ENCODE results near the gene EXTL1. TPM values are rescaled to one million over a fixed set of nuclear protein-coding genes. Genes with fewer than 3 reads are reported as not detected.

EXTL1 gene
- total RNA-seq, 1 experiment from 2014 or later = 0.15 TPM

DNA sequence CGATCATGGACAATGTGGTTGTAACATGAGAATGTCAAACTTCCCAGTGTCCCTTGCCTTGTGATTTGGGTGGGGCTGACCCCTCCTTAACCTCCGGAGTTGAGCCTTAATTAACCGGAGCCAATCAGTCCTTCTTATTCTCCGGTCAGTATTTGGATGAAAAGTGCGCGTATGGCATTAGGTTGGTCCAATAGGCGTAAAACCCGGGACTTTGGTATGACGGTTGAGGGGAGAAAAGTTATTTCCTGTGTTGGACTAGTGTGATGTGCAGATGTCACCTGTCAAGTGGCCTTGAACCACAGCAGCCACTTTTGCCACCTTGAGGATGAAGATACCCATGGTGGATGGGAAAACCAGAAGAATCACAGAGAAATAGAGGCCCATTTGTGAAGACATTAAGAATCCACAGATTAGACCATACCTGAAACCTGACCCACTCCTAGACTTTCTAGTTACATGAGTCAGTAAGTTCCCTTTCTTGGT, 28.8 kb upstream of the EXTL1 start:
- ChIA-PET POLR2A (no interaction called here), RAD21 (ENCODE audit: low non-redundant PET in 1 of 2, low total read pairs in 2 of 2, uncharacterized antibody in 2 of 2, unreplicated experiment in 2 of 2) (no interaction called here), CTCF (no interaction called here)
- ATAC-seq (no peak), DNase-seq (ENCODE audit: low read depth, low spot score) (no peak)
- Histone ChIP-seq H3K27me3 (ENCODE audit: insufficient read depth, low read length) (no peaks in the 10 kb centered on the region), H4K20me1 (ENCODE audit: insufficient read depth) (no peaks in the 10 kb centered on the region), H3K36me3 (ENCODE audit: control insufficient read depth in 1 of 2, insufficient read depth in 2 of 2, low read length in 2 of 2) (peaks cover 0 to 2% of the 10 kb centered on the region in 2 experiments; a peak in 1 of 4 replicates), H3K9me3 (ENCODE audit: control insufficient read depth in 1 of 2, insufficient read depth in 1 of 2, low read depth in 1 of 2, low read length in 2 of 2) (no peaks in the 10 kb centered on the region), H3K9ac (ENCODE audit: low read length) (no peak overlapping the region), H3K79me2 (ENCODE audit: insufficient read depth, low read length) (peaks cover 9% of the 10 kb centered on the region; the same call in 1 of the 2 replicates), H3K27ac (ENCODE audit: low read depth, low read length) (no peak overlapping the region), H3K9me2 (ENCODE audit: insufficient read depth) (no peaks in the 10 kb centered on the region), H3K4me2 (ENCODE audit: low read length) (peak overlapping the region; percentile 38; the same call in 1 of the 2 replicates), H3K4me1 (ENCODE audit: control insufficient read depth in 1 of 2, insufficient read depth in 2 of 2, low read length in 2 of 2) (peaks cover 4 to 21% of the 10 kb centered on the region in 2 experiments; a peak in 3 of 4 replicates), H3K4me3 (replicated peaks in 1 of 2; ENCODE audit: low read depth in 1 of 2, low read length in 2 of 2) (no peak overlapping the region), H2AFZ (ENCODE audit: low read depth, low read length, poor library complexity, severe bottlenecking) (no peak overlapping the region)
- no TSS peak for BruUV-seq (replicated peaks)
- no peak for TF ChIP-seq SP1 (IDR thresholded peaks at IDR 0.05; ENCODE audit: low read depth)
- no peak for TF ChIP-seq JUND (IDR thresholded peaks at IDR 0.05)
- TF ChIP-seq EGR1 (IDR thresholded peaks at IDR 0.05; ENCODE audit: low read depth) = no peak
- no peak for TF ChIP-seq RAD21 (IDR thresholded peaks at IDR 0.05; ENCODE audit: low read depth)
- no peak for TF ChIP-seq EZH2 (IDR thresholded peaks at IDR 0.05)
- no peak for TF ChIP-seq YY1 (IDR thresholded peaks at IDR 0.05; ENCODE audit: extremely low read depth, insufficient replicate concordance, low read depth, low read length)
- TF ChIP-seq TCF7L2 (IDR thresholded peaks at IDR 0.05; ENCODE audit: borderline replicate concordance, extremely low read depth, insufficient read depth, insufficient read length) = no peak
- intact Hi-C loops (cut with micrococcal nuclease) = loop anchor here (10.0 kb wide), 1 partner anchor 448 kb away; the partner anchor contains the start of gene LDLRAP1

DNA sequence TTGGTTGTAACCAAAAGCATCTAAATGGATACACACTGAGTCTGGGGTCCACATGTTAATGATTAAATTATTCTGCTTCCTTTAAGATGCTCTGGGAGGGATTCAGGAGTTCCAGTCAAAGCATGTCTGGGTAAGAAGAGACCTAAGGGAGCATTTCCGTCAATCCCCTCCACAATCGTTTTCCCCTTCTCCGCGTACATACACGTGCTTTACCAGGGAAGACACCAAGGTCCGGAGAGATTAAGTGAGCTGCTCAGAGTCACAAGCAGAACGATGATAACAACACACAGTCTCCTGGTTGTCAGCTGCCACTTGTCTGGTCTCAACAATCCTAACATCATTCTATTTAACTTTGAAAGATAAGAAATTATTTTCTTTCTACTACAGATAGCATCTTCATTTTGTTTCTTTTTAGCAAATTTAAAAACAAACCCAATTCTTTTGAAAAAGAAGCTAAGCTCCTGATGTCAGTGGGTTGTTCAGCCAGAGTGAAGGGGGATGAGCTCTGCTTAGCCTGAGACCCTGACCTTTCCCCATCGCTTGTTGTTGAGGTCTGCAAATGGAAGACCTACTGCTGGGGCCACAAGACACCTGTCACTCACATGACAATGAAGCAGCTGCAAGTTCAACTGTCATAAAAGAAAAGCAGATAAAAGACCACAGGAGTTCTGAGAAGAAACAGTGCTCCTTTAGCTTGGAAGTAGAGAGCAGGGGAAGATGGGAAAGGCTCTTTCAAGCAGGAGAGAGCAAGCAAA, 28.2 kb upstream of the EXTL1 start:
- Histone ChIP-seq H2AFZ (ENCODE audit: low read depth, low read length, poor library complexity, severe bottlenecking) (no peak overlapping the region), H4K20me1 (ENCODE audit: insufficient read depth) (no peaks in the 10 kb centered on the region), H3K27ac (ENCODE audit: low read depth, low read length) (no peak overlapping the region), H3K4me2 (ENCODE audit: low read length) (no peak overlapping the region), H3K9me2 (ENCODE audit: insufficient read depth) (no peaks in the 10 kb centered on the region), H3K4me1 (ENCODE audit: control insufficient read depth in 1 of 2, insufficient read depth in 2 of 2, low read length in 2 of 2) (peaks cover 5 to 23% of the 10 kb centered on the region in 2 experiments; a peak in 3 of 4 replicates), H3K36me3 (ENCODE audit: control insufficient read depth in 1 of 2, insufficient read depth in 2 of 2, low read length in 2 of 2) (no peaks in the 10 kb centered on the region; a peak in 1 of 4 replicates), H3K4me3 (replicated peaks in 1 of 2; ENCODE audit: low read depth in 1 of 2, low read length in 2 of 2) (no peak overlapping the region), H3K9ac (ENCODE audit: low read length) (no peak overlapping the region), H3K79me2 (ENCODE audit: insufficient read depth, low read length) (peaks cover 9% of the 10 kb centered on the region; the same call in 1 of the 2 replicates), H3K27me3 (ENCODE audit: insufficient read depth, low read length) (no peaks in the 10 kb centered on the region), H3K9me3 (ENCODE audit: control insufficient read depth in 1 of 2, insufficient read depth in 1 of 2, low read depth in 1 of 2, low read length in 2 of 2) (no peaks in the 10 kb centered on the region)
- DNase-seq (ENCODE audit: low read depth, low spot score) (no peak), ATAC-seq (no peak)
- ChIA-PET POLR2A (interaction anchor here (0.9 kb wide), 1 partner anchor 98 kb away, joined by 3 read pairs; no protein-coding TSS in a partner anchor), CTCF (no interaction called here), RAD21 (ENCODE audit: low non-redundant PET in 1 of 2, low total read pairs in 2 of 2, uncharacterized antibody in 2 of 2, unreplicated experiment in 2 of 2) (no interaction called here)
- BruUV-seq (replicated peaks) = no TSS peak
- TF ChIP-seq, protein P1, sequence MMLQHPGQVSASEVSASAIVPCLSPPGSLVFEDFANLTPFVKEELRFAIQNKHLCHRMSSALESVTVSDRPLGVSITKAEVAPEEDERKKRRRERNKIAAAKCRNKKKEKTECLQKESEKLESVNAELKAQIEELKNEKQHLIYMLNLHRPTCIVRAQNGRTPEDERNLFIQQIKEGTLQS (IDR thresholded peaks at IDR 0.05) = no peak
- TF ChIP-seq ZNF274 (IDR thresholded peaks at IDR 0.05; ENCODE audit: low read depth, low read length) (no peak), ZFX (IDR thresholded peaks at IDR 0.05) (no peak), SIN3A (IDR thresholded peaks at IDR 0.05; ENCODE audit: low read depth) (no peak), TCF7L2 (IDR thresholded peaks at IDR 0.05; ENCODE audit: borderline replicate concordance, extremely low read depth, insufficient read depth, insufficient read length) (no peak), POLR2A (IDR thresholded peaks at IDR 0.05; ENCODE audit: borderline replicate concordance, extremely low read depth, insufficient read depth, insufficient read length) (no peak)
- TF ChIP-seq, protein P2, sequence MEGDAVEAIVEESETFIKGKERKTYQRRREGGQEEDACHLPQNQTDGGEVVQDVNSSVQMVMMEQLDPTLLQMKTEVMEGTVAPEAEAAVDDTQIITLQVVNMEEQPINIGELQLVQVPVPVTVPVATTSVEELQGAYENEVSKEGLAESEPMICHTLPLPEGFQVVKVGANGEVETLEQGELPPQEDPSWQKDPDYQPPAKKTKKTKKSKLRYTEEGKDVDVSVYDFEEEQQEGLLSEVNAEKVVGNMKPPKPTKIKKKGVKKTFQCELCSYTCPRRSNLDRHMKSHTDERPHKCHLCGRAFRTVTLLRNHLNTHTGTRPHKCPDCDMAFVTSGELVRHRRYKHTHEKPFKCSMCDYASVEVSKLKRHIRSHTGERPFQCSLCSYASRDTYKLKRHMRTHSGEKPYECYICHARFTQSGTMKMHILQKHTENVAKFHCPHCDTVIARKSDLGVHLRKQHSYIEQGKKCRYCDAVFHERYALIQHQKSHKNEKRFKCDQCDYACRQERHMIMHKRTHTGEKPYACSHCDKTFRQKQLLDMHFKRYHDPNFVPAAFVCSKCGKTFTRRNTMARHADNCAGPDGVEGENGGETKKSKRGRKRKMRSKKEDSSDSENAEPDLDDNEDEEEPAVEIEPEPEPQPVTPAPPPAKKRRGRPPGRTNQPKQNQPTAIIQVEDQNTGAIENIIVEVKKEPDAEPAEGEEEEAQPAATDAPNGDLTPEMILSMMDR (IDR thresholded peaks at IDR 0.05 in 2 of 3, conservative IDR thresholded peaks at IDR 0.05 in 1 of 3; ENCODE audit: borderline replicate concordance in 1 of 3, insufficient read depth in 1 of 3, low read depth in 2 of 3, low read length in 2 of 3) = no peak
- intact Hi-C loops (cut with micrococcal nuclease) = loop anchor here (10.0 kb wide), 1 partner anchor 449 kb away; the partner anchor contains the start of gene LDLRAP1
